Activated T-cell treated with anti-CD3 and anti-CD28 coated beads, Interleukin-2, amount 50 U/mL, for 24 hours (primary cell): ENCODE measurements around the gene CABLES1.
"Not testable (repeated sequence)": the region's sequence is repeated elsewhere in the genome, so short reads cannot be mapped to it uniquely, and the experiment has no call there.

ENCODE experiments used
- DNase-seq: peaks from one replicate; pipeline ENCODE4 v3.0.0-alpha.2; 2020
- H3K27ac Mint-ChIP-seq: 2 replicates; pipeline ENCODE4 v1.8.0; 2020; ENCODE audit warnings: mild to moderate bottlenecking, mixed read lengths
- H3K27me3 Mint-ChIP-seq: 2 replicates; pipeline ENCODE4 v1.8.0; 2020; ENCODE audit warnings: mixed read lengths
- H3K36me3 Mint-ChIP-seq: 2 replicates; pipeline ENCODE4 v1.8.0; 2020; ENCODE audit warnings: low read depth, mixed read lengths
- H3K4me1 Mint-ChIP-seq: 2 replicates; pipeline ENCODE4 v1.8.0; 2020; ENCODE audit warnings: low read depth, mixed read lengths
- H3K4me3 Mint-ChIP-seq: 2 replicates; pipeline ENCODE4 v1.8.0; 2020; ENCODE audit warnings: mild to moderate bottlenecking, moderate library complexity, mixed read lengths
- H3K9me3 Mint-ChIP-seq: 2 replicates; pipeline ENCODE4 v1.8.0; 2020; ENCODE audit warnings: mixed read lengths

CABLES1 gene

DNA sequence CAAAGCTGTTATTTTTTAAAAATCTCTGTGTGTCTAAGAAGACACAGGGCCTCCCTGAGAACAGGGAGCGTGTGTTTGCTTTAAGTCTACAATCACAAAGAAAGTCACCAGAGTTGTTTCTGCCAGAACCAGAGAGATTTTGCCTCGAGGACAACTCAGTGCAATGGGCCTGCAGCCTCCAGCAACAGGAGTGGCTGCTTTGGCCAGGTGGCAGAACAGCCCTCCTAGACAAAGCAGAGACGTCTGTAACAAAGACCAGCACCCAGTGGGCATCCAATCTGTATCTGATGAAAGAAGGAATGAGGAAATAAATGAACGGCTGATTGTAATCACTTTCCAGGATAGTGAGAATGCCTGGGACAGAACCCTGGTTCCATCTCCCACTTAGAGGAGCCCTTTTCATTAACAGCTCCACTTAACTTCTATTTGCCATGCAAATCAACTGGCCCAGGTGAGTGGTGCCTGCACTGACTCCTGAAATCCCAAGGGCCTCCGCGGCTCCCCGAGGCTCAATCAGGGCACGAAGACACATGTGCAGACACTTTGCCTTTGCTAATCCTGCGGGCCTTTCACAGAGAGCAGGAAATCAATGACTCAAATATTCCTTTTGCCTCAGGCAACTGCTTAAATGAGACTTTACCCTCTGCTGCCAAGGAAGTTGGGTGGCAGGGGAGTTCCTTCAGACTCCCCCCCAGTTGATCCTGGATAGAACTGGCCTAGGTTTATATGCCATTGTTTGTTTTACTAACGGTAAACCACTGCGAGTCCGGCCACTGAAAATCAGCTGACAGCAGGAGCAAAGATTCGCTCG lies 146.5 kb downstream of the CABLES1 start:
- no peak overlapping the region for H3K4me3 Mint-ChIP-seq
- H3K36me3 Mint-ChIP-seq, result peaks cover 4% of the 10 kb centered on the region
- peaks cover 6% of the 10 kb centered on the region for H3K9me3 Mint-ChIP-seq
- H3K27ac Mint-ChIP-seq, result no peak overlapping the region
- DNase-seq, result no peak
- H3K4me1 Mint-ChIP-seq, result peaks cover 22% of the 10 kb centered on the region
- H3K27me3 Mint-ChIP-seq, result no peaks in the 10 kb centered on the region

DNA sequence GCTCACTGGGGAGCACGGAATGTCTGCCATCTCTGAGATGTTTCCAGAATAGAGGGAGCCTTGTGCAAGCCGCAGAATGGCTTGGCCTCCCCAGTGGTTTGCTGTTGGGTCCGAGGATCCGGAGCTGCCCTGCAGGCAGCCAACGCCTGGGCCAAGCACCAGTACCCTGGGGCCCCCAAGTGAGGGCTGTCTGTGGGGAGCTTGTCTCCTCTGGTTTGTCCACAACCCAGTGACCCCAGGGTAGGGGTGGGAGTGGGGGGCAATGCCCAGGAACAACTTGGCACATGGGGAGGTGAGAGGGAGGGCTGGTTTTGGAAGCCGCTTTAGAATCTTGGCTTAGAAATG lies 147.1 kb downstream of the CABLES1 start:
- Mint-ChIP-seq H3K36me3 (peaks cover 3% of the 10 kb centered on the region), H3K4me3 (no peak overlapping the region), H3K27me3 (no peaks in the 10 kb centered on the region), H3K27ac (no peak overlapping the region), H3K4me1 (peaks cover 22% of the 10 kb centered on the region), H3K9me3 (peaks cover 4% of the 10 kb centered on the region)
- no peak for DNase-seq

DNA sequence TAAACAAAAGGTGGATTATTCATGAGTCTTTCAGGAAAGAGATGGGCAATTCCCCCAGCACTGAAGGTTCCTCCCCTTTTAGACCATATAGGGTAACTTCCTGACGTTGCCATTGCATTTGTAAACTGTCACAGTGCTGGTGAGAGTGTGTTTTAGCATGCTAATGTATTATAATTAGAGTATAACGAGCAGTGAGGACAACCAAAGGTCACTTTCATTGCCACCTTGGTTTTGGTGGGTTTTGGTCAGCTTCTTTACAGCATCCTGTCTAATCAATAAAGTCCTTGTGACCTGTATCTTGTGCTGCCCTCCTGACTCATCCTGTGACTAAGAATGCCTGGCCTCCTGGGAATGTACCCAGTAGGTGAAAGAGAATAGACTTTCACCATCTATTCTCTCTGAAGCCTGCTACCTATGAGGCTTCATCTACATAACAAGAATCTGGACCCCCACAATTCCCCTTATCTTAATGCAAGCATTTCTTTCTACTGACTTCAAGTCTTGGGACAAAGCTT lies 148.7 kb downstream of the CABLES1 start:
- Mint-ChIP-seq H3K27me3 (no peaks in the 10 kb centered on the region), H3K27ac (peak overlapping the region; percentile 86), H3K9me3 (no peaks in the 10 kb centered on the region), H3K4me3 (no peak overlapping the region), H3K4me1 (peaks cover 22% of the 10 kb centered on the region), H3K36me3 (no peaks in the 10 kb centered on the region)
- no peak for DNase-seq

DNA sequence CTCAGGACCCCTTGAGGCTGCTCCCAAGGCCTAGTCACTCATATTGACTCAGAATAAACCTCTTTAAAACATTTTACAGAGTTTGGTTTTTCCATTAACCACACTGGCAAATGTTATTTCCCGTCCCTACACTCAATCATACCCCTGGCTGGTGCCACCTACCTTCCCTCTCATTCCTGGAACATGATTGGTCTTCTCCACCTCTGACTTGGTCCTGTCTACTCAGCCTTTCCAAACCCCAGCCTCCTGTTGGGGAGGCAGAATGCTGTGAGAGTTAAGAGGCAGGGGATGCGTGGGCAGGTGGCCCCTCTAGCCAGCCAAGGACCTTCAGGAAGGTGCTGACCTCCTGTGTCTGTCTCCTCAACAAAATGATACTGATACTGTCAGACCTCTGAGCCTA lies 149.3 kb downstream of the CABLES1 start:
- H3K27ac Mint-ChIP-seq, result peak overlapping the region; percentile 86
- no peaks in the 10 kb centered on the region for H3K36me3 Mint-ChIP-seq
- no peaks in the 10 kb centered on the region for H3K27me3 Mint-ChIP-seq
- peak overlapping the region; percentile 34 for H3K4me3 Mint-ChIP-seq
- H3K9me3 Mint-ChIP-seq, result no peaks in the 10 kb centered on the region
- no peak for DNase-seq
- H3K4me1 Mint-ChIP-seq, result peaks cover 22% of the 10 kb centered on the region

DNA sequence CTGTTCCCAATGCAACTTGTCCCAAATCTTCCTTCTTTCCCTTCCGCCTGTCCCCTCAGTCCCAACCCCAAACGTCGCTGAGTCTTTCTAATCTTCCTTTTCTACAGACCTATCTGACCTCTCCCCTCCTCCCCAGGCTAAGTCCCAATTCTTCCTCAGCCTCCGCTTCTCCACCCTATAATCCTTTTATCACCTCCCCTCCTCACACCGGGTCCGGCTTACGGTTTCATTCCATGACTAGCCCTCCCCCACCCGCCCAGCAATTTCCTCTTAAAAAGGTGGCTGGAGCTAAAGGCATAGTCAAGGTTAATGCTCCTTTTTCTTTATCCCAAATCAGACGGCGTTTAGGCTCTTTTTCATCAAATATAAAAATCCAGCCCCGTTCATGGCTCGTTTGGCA lies 150.3 kb downstream of the CABLES1 start:
- not testable (repeated sequence) for DNase-seq, H3K4me3 Mint-ChIP-seq, H3K27ac Mint-ChIP-seq, H3K27me3 Mint-ChIP-seq, H3K36me3 Mint-ChIP-seq, H3K9me3 Mint-ChIP-seq
- peaks cover 22% of the 10 kb centered on the region for H3K4me1 Mint-ChIP-seq

DNA sequence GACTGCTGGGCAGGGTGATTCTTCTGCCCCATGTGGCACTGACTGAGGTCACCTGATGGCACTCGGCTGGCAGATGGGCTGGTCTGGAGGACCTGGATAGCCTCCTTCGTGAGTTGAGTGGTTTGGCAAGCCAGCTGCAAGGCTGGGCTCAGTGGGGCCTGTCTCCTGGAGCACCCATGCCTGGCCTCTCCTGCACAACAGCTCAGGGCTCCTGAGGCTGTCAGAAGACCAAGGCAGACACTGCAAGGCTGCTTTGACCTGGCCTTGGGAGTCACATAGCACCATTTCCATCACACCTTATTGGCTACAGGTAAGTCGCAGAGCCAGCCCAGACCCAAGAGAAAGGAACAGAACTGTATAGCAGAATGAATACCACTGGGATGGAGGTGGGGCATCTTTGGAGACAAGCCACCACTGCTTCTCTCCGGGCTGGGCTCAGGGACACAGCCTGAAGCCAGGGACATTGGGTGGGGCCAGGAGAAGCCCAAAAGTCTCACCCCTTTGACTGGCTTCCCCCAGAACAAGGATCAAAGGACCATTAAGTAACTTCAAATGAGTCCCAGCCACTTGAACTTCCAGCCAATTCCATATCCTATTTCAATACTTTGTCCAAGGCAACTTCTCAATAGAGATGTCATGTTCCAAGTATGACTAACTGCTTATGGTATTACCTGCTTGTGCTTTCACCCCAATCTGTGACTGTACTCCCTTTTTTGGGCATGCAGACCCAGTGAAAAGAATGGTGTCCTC lies 156.3 kb downstream of the CABLES1 start:
- DNase-seq, result no peak
- no peaks in the 10 kb centered on the region for H3K9me3 Mint-ChIP-seq
- H3K4me1 Mint-ChIP-seq, result no peaks in the 10 kb centered on the region
- H3K27me3 Mint-ChIP-seq, result no peaks in the 10 kb centered on the region
- H3K27ac Mint-ChIP-seq, result no peak overlapping the region
- H3K36me3 Mint-ChIP-seq, result peaks cover 2% of the 10 kb centered on the region
- no peak overlapping the region for H3K4me3 Mint-ChIP-seq

DNA sequence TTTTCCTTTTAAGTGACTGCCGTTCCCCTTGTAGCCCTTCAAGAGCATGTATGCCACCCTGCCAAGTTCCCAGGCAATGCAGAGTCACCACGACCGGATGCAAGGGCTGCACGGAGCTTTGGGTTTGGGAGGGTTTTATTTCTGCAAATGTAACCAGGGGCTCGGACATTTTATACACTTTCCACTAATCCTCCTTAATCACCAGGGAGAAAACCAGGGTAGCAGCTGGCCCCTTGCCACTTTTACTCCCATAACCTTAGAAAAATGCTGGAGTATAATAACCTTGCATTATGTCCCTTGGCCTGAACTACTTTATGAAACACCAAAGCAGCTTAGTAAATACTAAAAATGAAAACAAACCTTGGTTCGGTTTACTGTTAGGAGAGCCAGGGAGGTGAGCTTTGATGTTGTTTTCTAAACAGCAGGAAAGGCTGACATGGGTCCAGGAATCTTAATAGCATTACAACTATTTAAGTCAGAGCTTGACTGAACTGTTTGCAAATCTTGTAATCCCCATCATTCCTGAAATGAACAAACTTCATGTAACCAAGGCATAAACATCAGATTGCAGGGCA lies 165.0 kb downstream of the CABLES1 start:
- Mint-ChIP-seq H3K4me3 (no peak overlapping the region), H3K9me3 (no peaks in the 10 kb centered on the region), H3K4me1 (peaks cover 2% of the 10 kb centered on the region), H3K36me3 (peaks cover 12% of the 10 kb centered on the region), H3K27me3 (no peaks in the 10 kb centered on the region), H3K27ac (no peak overlapping the region)
- no peak for DNase-seq

DNA sequence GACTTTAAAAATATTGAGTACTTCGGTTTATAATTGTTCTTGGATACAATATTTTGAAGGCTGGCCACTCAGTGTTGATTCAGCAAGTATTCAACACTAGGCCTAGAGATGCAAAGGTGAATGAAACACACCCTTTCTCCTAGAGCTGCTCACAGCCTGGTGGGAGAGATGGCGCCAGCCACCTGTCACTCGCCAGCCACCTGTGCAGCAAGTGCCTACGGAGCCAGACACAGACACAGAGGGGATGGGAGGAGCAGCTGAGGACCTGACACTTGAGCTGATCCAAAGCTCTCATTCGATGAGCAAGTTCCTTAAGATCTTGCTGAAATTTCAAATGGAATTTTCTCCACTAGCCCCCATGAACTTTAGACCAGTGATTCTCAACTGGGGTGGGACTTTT lies 166.7 kb downstream of the CABLES1 start:
- H3K9me3 Mint-ChIP-seq, result no peaks in the 10 kb centered on the region
- H3K36me3 Mint-ChIP-seq, result peaks cover 6% of the 10 kb centered on the region
- no peak for DNase-seq
- no peak overlapping the region for H3K4me3 Mint-ChIP-seq
- peaks cover 6% of the 10 kb centered on the region for H3K4me1 Mint-ChIP-seq
- no peak overlapping the region for H3K27ac Mint-ChIP-seq
- H3K27me3 Mint-ChIP-seq, result no peaks in the 10 kb centered on the region

DNA sequence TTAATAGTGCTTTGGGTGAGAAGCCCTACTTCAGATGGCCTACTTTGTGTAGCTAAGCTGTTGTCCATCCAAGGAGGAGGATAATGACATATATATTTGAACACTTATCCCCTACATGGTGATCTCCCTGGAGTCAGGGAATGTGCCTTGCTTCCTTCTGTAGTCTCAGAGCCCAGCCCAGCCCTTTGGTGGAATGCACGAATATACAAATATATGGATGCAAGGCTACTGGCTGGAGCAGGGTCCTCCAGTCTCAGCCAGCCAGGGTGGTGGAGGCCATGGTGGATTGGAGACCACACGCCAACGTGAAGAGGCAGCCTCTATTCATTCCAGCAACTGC lies 167.2 kb downstream of the CABLES1 start:
- H3K27me3 Mint-ChIP-seq, result no peaks in the 10 kb centered on the region
- H3K9me3 Mint-ChIP-seq, result no peaks in the 10 kb centered on the region
- no peak for DNase-seq
- H3K4me1 Mint-ChIP-seq, result peaks cover 11% of the 10 kb centered on the region
- H3K4me3 Mint-ChIP-seq, result no peak overlapping the region
- H3K36me3 Mint-ChIP-seq, result peaks cover 4% of the 10 kb centered on the region
- no peak overlapping the region for H3K27ac Mint-ChIP-seq

DNA sequence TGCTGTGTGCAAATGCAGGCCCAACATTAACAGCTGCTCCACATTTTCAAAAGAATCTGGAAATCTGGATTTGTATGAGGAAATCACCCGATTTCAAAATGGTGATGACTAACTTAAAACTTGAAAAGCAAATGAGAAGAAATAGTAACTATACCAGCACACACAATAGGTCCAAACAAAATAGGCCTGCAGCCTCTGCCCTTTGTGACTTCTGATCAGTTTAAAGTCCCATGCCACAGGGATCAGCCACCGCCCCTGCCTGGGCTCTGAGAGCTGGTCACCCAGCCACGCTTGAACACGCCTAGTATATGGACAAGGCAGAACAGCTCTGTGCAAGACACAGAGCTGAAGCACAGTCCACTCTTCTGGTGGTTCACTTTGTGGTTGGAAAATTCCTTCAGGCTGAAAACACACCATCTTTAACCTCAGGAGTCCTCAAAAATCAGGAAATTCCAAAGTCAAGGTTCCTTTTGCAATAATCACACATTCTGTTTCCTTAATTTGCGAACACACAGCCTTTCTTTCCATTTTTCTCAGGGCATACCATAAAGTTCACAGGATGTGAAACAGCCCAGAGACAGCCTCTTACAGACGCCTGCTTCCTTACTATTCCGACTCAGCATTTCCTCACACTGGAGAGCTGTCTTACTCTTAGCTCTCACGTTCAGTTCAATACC lies 167.7 kb downstream of the CABLES1 start:
- Mint-ChIP-seq H3K4me1 (peaks cover 16% of the 10 kb centered on the region), H3K9me3 (no peaks in the 10 kb centered on the region), H3K27ac (no peak overlapping the region), H3K36me3 (peaks cover 1% of the 10 kb centered on the region), H3K4me3 (no peak overlapping the region), H3K27me3 (no peaks in the 10 kb centered on the region)
- DNase-seq, result no peak

DNA sequence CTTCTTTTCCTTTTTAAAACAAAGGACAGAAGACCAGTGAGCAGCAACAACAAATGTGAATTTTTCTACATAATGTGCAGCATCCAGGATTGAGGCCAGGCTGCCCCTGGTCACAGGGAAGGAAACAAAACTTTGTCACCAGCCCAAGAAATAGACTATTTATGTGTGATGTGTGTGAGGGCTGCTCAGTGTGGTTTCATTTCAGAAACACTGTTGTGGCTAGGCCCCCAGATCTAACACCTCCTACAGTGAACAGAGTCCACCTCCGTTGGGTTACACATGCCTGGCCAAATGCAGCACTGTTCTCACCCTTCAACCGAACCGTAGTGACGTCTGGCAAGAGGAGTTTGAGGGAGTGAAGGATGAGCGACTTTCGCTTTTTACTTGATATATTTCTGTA lies 171.5 kb downstream of the CABLES1 start:
- no peak overlapping the region for H3K4me3 Mint-ChIP-seq
- peaks cover 5% of the 10 kb centered on the region for H3K36me3 Mint-ChIP-seq
- H3K27me3 Mint-ChIP-seq, result no peaks in the 10 kb centered on the region
- H3K27ac Mint-ChIP-seq, result no peak overlapping the region
- DNase-seq, result no peak
- H3K4me1 Mint-ChIP-seq, result peaks cover 27% of the 10 kb centered on the region
- H3K9me3 Mint-ChIP-seq, result no peaks in the 10 kb centered on the region

DNA sequence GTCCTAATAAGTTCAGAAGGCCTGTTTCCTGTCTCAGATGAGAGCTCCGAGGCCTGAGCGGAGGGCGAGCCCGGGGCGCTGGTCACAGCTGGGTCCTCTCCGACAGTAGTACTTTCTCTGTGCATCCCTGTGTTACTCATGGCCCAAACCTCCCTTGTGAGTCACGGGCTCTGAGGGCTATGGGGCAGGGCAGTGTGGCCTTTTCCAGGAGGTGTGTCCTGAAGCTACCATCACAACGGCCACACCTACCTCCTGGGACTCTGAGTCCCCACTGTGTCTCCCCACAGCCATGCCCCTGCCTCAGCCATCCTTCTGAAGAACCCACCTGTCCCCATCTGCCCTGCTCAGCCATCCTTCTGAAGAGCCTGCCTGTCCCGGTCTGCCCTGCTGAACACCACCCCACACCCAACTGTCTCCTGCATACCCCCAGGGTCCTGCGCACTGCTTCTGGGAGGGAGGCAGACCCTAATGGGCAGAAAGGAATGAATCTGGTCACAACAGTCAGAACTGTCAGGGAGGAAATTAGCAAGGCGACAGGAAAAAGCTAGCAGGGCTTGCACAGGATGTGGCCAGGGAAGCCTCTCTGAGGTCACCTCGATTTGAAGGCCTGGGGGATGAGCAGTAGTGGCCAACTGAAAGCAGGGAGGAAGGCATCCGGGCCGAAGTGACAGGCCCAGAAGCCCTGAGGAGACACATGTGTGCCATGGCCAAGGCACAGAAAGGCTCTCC lies 172.4 kb downstream of the CABLES1 start:
- Mint-ChIP-seq H3K27ac (peak overlapping the region; percentile 68), H3K4me1 (peaks cover 29% of the 10 kb centered on the region), H3K9me3 (no peaks in the 10 kb centered on the region), H3K27me3 (no peaks in the 10 kb centered on the region), H3K36me3 (peaks cover 5% of the 10 kb centered on the region), H3K4me3 (no peak overlapping the region)
- DNase-seq, result no peak
